NCI-H1436 treated with DMSO at 0.1 percent for 48 hours (cell line): ENCODE measurements around the gene RHBDD2.
"Not testable (repeated sequence)": the region's sequence is repeated elsewhere in the genome, so short reads cannot be mapped to it uniquely, and the experiment has no call there.

Source experiments
- DNase-seq: peaks from one replicate; lab custom pipeline; 2025; lab: John Stamatoyannopoulos, UW

Gene RHBDD2

GRCh38 chr7:75878769-75879611 is at the start of gene RHBDD2:
Gene RHBDD2 (plus strand): TSS chr7:75879034. CDS start chr7:75879083, 49 bp downstream.
- peak; percentile 46 for DNase-seq

GRCh38 chr7:75829656-75830055 is 49.2 kb upstream of the RHBDD2 start:
- DNase-seq: not testable (repeated sequence)

- DNase-seq: no peak
Measured at GRCh38 chr7:75830978-75831377, 47.9 kb upstream of the RHBDD2 start.

- not testable (repeated sequence) for DNase-seq
Measured at GRCh38 chr7:75833662-75834061, 45.2 kb upstream of the RHBDD2 start.

- no peak for DNase-seq
Measured at GRCh38 chr7:75835688-75836285, 43.0 kb upstream of the RHBDD2 start.

- no peak for DNase-seq
Measured at GRCh38 chr7:75836798-75837197, 42.0 kb upstream of the RHBDD2 start.

GRCh38 chr7:75838281-75838930 is 40.4 kb upstream of the RHBDD2 start:
- DNase-seq: not testable (repeated sequence)

GRCh38 chr7:75840029-75840428 is 38.8 kb upstream of the RHBDD2 start:
- no peak for DNase-seq

- DNase-seq: no peak
Measured at GRCh38 chr7:75842836-75843446, 35.9 kb upstream of the RHBDD2 start.

GRCh38 chr7:75843613-75844116 is 35.2 kb upstream of the RHBDD2 start:
- DNase-seq: no peak

GRCh38 chr7:75844158-75844557 is 34.7 kb upstream of the RHBDD2 start:
- no peak for DNase-seq

- not testable (repeated sequence) for DNase-seq
Measured at GRCh38 chr7:75845132-75845531, 33.7 kb upstream of the RHBDD2 start.

- no peak for DNase-seq
Measured at GRCh38 chr7:75847707-75848106, 31.1 kb upstream of the RHBDD2 start.

GRCh38 chr7:75849573-75849972 is 29.3 kb upstream of the RHBDD2 start:
- DNase-seq: no peak

- DNase-seq: no peak
Measured at GRCh38 chr7:75850235-75850634, 28.6 kb upstream of the RHBDD2 start.

GRCh38 chr7:75854233-75854632 is 24.6 kb upstream of the RHBDD2 start:
- DNase-seq: no peak

GRCh38 chr7:75854813-75855345 is 24.0 kb upstream of the RHBDD2 start:
- not testable (repeated sequence) for DNase-seq

- no peak for DNase-seq
Measured at GRCh38 chr7:75856536-75856935, 22.3 kb upstream of the RHBDD2 start.

GRCh38 chr7:75858410-75858809 is 20.4 kb upstream of the RHBDD2 start:
- DNase-seq: no peak

GRCh38 chr7:75861636-75862035 is 17.2 kb upstream of the RHBDD2 start:
- no peak for DNase-seq

GRCh38 chr7:75864251-75864650 is 14.6 kb upstream of the RHBDD2 start:
- DNase-seq: not testable (repeated sequence)

GRCh38 chr7:75866114-75866488 is 12.7 kb upstream of the RHBDD2 start:
- no peak for DNase-seq
